Measurements from ENCODE around the gene HOXB13.
A peak's percentile ranks its signal among the peaks of the same experiment; 100 is the strongest.

Gene HOXB13

DNA sequence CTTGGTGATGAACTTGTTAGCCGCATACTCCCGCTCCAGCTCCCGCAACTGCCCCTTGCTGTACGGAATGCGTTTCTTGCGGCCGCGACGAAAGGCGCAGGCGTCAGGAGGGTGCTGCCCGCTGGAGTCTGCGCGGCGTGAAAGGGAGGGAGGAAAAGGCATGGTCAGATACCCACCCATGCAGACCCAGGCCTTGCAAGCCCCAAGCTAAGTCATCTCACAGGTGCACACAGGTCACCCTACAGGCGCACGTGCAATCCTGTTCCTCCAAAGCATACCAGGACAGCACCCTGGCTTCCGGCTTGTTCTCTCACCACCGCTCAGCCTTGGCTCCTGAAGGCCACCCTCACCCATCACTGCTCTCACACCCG is 1.6 kb downstream of the HOXB13 start:
- Histone ChIP-seq H3K27me3 (peaks cover 13 to 100% of the 10 kb centered on the region in 2 donors), H3K4me1 (peaks cover 0 to 38% (median 27%) of the 10 kb centered on the region in 4 donors), H3K9me3 (no peaks in the 10 kb centered on the region), H3K4me3 (no peak overlapping the region), H3K27ac (no peak overlapping the region), H3K36me3 (no peaks in the 10 kb centered on the region)
- TF ChIP-seq CTCF (IDR thresholded peaks at IDR 0.05) = no peak
- DNase-seq = no peak
- intact Hi-C loops (cut with DNase I; ENCODE audit: low total_unique reads) = loop anchor here (5.0 to 10.0 kb wide), 2 partner anchors 65 to 158 kb away; no protein-coding TSS in a partner anchor

DNA sequence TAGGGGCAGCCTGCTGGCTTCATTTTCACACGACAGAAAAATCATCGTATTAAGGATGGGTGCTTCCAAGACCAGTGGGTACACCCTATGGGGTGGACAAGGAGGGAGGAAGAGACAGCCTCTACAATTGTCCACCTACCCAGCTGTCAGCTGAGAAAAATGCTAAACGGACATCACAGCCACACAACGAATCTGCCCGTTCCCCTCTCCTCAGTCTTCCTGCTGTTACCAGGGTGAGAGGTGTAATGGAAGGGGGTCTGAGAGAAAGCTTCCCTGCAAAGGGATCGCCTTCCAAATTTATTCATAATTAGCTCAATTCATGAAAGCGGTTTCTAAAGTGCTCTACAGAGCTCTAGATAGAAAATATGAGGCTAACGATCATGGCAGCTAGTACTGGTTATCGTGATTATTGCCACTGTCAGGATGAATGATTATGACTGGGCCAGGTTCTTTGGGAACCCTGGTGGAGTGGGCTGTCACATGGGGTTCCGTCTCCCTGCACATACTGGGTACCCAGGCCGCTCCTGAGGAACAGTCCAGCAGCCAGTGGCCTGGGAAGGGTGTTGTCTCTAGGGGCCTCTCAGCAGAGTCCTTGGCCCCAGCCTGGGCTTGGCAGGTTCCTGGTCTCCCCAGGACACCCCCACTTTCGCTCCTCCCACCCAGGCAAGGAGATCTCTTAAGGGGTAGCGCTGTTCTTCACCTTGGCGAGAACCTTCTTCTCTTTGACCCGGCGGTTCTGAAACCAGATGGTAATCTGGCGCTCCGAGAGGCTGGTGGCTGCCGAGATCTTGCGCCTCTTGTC is 2.2 kb downstream of the HOXB13 start:
- peaks cover 0 to 38% (median 27%) of the 10 kb centered on the region in 4 donors for H3K4me1 ChIP-seq
- intact Hi-C loops (cut with DNase I; ENCODE audit: low total_unique reads) = loop anchor here (5.0 to 10.0 kb wide), 2 partner anchors 66 to 158 kb away; no protein-coding TSS in a partner anchor
- no peaks in the 10 kb centered on the region for H3K36me3 ChIP-seq
- H3K4me3 ChIP-seq = no peak overlapping the region
- TF ChIP-seq CTCF (IDR thresholded peaks at IDR 0.05) = no peak
- no peaks in the 10 kb centered on the region for H3K9me3 ChIP-seq
- no peak overlapping the region for H3K27ac ChIP-seq
- H3K27me3 ChIP-seq = peaks cover 13 to 100% of the 10 kb centered on the region in 2 donors
- DNase-seq = no peak

- Histone ChIP-seq H3K36me3 (no peaks in the 10 kb centered on the region), H3K4me3 (no peak overlapping the region), H3K9me3 (no peaks in the 10 kb centered on the region), H3K4me1 (peaks cover 0 to 38% (median 27%) of the 10 kb centered on the region in 4 donors), H3K27ac (no peak overlapping the region), H3K27me3 (peaks cover 13 to 100% of the 10 kb centered on the region in 2 donors)
- no peak for DNase-seq
- no peak for TF ChIP-seq CTCF (IDR thresholded peaks at IDR 0.05)
- intact Hi-C loops (cut with DNase I; ENCODE audit: low total_unique reads) = loop anchor here (5.0 to 10.0 kb wide), 2 partner anchors 67 to 159 kb away; no protein-coding TSS in a partner anchor
These were observed 3.1 kb downstream of the HOXB13 start for GRCh38 chr17:48725288-48726064.

- Histone ChIP-seq H3K36me3 (no peaks in the 10 kb centered on the region), H3K27me3 (peaks cover 13 to 100% of the 10 kb centered on the region in 2 donors), H3K9me3 (no peaks in the 10 kb centered on the region), H3K4me1 (peaks cover 0 to 38% (median 27%) of the 10 kb centered on the region in 4 donors), H3K27ac (no peak overlapping the region), H3K4me3 (no peak overlapping the region)
- no peak for TF ChIP-seq CTCF (IDR thresholded peaks at IDR 0.05)
- intact Hi-C loops (cut with DNase I; ENCODE audit: low total_unique reads) = loop anchor here (5.0 to 10.0 kb wide), 2 partner anchors 67 to 160 kb away; no protein-coding TSS in a partner anchor
- no peak for DNase-seq
These were observed 3.6 kb downstream of the HOXB13 start for GRCh38 chr17:48725004-48725287.

DNA sequence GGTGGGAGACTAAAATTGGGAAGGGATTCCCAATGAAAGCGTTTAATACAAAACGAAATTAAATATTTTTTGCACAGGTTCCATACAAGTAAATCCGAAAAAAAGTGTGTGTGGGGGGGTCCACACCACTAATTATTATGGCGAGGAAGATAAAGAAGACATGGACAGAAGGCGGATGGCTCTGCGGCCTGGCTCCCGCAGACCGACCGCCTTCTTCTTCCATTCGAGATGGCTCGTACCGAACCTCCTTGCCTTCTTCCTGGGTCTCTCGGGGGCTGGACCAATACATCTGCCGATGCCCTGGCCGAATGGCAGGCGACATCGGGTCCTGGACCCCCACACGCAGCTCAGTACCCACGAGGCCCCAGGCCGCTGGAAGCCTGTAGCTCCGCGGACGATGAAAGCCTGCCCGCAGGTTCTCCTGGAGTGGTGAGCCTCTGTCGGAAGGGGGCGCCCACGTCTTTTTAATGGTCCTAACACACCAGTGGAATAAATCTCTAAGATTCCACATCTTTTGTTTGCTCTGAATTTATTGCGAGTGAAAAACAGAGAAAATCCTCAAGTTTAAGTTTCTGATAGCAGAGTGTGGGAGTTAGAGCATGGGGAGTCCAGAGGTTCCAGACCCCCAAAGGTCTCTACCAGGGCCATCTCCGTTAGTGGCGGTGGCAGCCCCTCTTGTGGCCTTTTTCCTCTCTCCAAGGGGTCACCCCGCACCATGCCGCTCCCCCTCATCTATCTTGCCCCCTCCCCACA is 4.1 kb downstream of the HOXB13 start:
- intact Hi-C loops (cut with DNase I; ENCODE audit: low total_unique reads) = loop anchor here (5.0 to 10.0 kb wide), 2 partner anchors 68 to 160 kb away; no protein-coding TSS in a partner anchor
- peak; percentile 53 to 56 for TF ChIP-seq CTCF (IDR thresholded peaks at IDR 0.05)
- Histone ChIP-seq H3K9me3 (no peaks in the 10 kb centered on the region), H3K4me3 (no peak overlapping the region), H3K36me3 (no peaks in the 10 kb centered on the region), H3K27ac (no peak overlapping the region), H3K4me1 (peaks cover 0 to 40% (median 27%) of the 10 kb centered on the region in 4 donors), H3K27me3 (peaks cover 13 to 100% of the 10 kb centered on the region in 2 donors)
- DNase-seq = peak; percentile 82 to 83

All from tibial artery (tissue), 4 donors.